GM12878 (cell line): ENCODE measurements around the gene CAPZB. TPM values are rescaled to one million over a fixed set of nuclear protein-coding genes. Genes with fewer than 3 reads are reported as not detected.
A peak's percentile ranks its signal among the peaks of the same experiment; 100 is the strongest.

Source experiments
- ATAC-seq: fragments of 200-7000 bp; cut with Tn5 transposase; 3 replicates; pipeline ENCODE4 v1.9.1; 2020; ENCODE audit warnings: mild to moderate bottlenecking, moderate library complexity
- BruUV-seq: library from RNA; stranded (reverse); fragments of 400-500 nt; replicated peaks from 2 replicates; lab custom pipeline; 2021; lab: Mats Ljungman, UMichigan
- CTCF ChIA-PET: fragments of 300-600 bp; sonication (Branson Sonifier 250); formaldehyde crosslinking; extraction: SDS; loops from one replicate; lab custom pipeline; 2021; ENCODE audit warnings: inconsistent platforms; lab: Yijun Ruan, JAX
- POLR2A ChIA-PET: fragments of 350-600 bp; formaldehyde crosslinking; extraction: SDS; loops from one replicate; lab custom pipeline; 2021; ENCODE audit warnings: inconsistent platforms; lab: Charles Lee
- RAD21 ChIA-PET: fragments of 300-600 bp; sonication (Branson Sonifier 250); formaldehyde crosslinking; loops from one replicate; lab custom pipeline; 2023; ENCODE audit warnings: antibody characterized with exemption; ENCODE audit not compliant: unreplicated experiment; lab: Charles Lee
- SMC1A ChIA-PET: fragments of 300-600 bp; sonication (Branson Sonifier 250); formaldehyde crosslinking; loops from one replicate; lab custom pipeline; 2023; ENCODE audit not compliant: unreplicated experiment, uncharacterized antibody; lab: Charles Lee
- DNase-seq: peaks from one replicate; pipeline ENCODE4 v3.0.0-alpha.2; 2011; ENCODE audit warnings: low read depth, low spot score
- FAIRE-seq: peaks from 3 replicates; lab custom pipeline; 2011; peaks lifted over from hg19 to GRCh38; lab: Jason Lieb, UNC
- H2AFZ ChIP-seq: 2 replicates; pipeline ENCODE4 v1.6.0; 2011; ENCODE audit warnings: low read depth, low read length, control low read depth; ENCODE audit not compliant: control insufficient read depth
- H3K27ac ChIP-seq: 2 replicates; pipeline ENCODE4 v1.5.1; 2011; ENCODE audit warnings: control low read depth; ENCODE audit not compliant: control insufficient read depth, insufficient read depth
- H3K27me3 ChIP-seq, 2 experiments: replicated peaks in 1 of 2; 2 replicates each; pipeline versions ENCODE4 v1.6.0 to v1.6.1; 2011; ENCODE audit warnings: low read length in 1 of 2; ENCODE audit not compliant: control insufficient read depth in 2 of 2, insufficient read depth in 2 of 2
- H3K36me3 ChIP-seq, 2 experiments: 2 replicates each; pipeline ENCODE4 v1.5.1; 2011; ENCODE audit warnings: low read length in 1 of 2; ENCODE audit not compliant: control insufficient read depth in 2 of 2, insufficient read depth in 2 of 2
- H3K4me1 ChIP-seq: 2 replicates; pipeline ENCODE4 v1.6.1; 2011; ENCODE audit warnings: mild to moderate bottlenecking, low read length, moderate library complexity, mixed read lengths; ENCODE audit not compliant: control insufficient read depth, insufficient read depth
- H3K4me2 ChIP-seq: 2 replicates; pipeline ENCODE4 v1.6.0; 2011; ENCODE audit warnings: control low read depth; ENCODE audit not compliant: control insufficient read depth, insufficient read depth
- H3K4me3 ChIP-seq: fragments of 200-600 bp; sonication (generic); 2 replicates; pipeline ENCODE4 v1.5.1; 2016
- H3K79me2 ChIP-seq: 2 replicates; pipeline ENCODE4 v1.6.0; 2011; ENCODE audit warnings: low read length; ENCODE audit not compliant: control insufficient read depth, insufficient read depth
- H3K9ac ChIP-seq: 2 replicates; pipeline ENCODE4 v1.8.0; 2011; ENCODE audit warnings: low read length, control low read depth, mixed read lengths; ENCODE audit not compliant: control insufficient read depth, insufficient read depth
- H3K9me3 ChIP-seq: replicated peaks from 3 replicates; pipeline ENCODE4 v1.5.1; 2011; ENCODE audit warnings: mild to moderate bottlenecking, low read length; ENCODE audit not compliant: control insufficient read depth, insufficient read depth
- H4K20me1 ChIP-seq: 2 replicates; pipeline ENCODE4 v1.6.0; 2011; ENCODE audit not compliant: control insufficient read depth, insufficient read depth
- MEF2A ChIP-seq: IDR thresholded peaks from 2 replicates; pipeline ENCODE4 v1.6.1; 2011; ENCODE audit warnings: low read depth, mild to moderate bottlenecking, low read length, moderate library complexity; ENCODE audit not compliant: insufficient read depth
- MYC ChIP-seq: IDR thresholded peaks from 2 replicates; pipeline ENCODE4 v1.6.1; 2011; ENCODE audit warnings: mild to moderate bottlenecking, low read length, moderate library complexity, inconsistent platforms; ENCODE audit not compliant: insufficient read depth, insufficient replicate concordance, insufficient read length, severe bottlenecking
- NFIC ChIP-seq: IDR thresholded peaks from 2 replicates; pipeline ENCODE4 v1.6.1; 2012; ENCODE audit warnings: low read depth, mild to moderate bottlenecking, inconsistent platforms, low read length, moderate library complexity
- POLR2AphosphoS2 ChIP-seq: IDR thresholded peaks from 2 replicates; pipeline ENCODE4 v1.6.1; 2011; ENCODE audit warnings: low read depth, mild to moderate bottlenecking, low read length, improper control_type of control experiment, moderate library complexity
- REST ChIP-seq: IDR thresholded peaks from 2 replicates; pipeline ENCODE4 v1.6.1; 2012; ENCODE audit warnings: mild to moderate bottlenecking, low read depth, low read length
- WGBS: methylation state at CpG from one replicate; pipeline ENCODE4 v1.1.6; 2016; ENCODE audit warnings: low lambda C conversion rate; ENCODE audit not compliant: insufficient replicate concordance, insufficient coverage; ENCODE audit errors: missing lambda C conversion rate; 5-methylcytosine and 5-hydroxymethylcytosine counted together
- in situ Hi-C: fragments of 300-500 bp; cut with MboI; formaldehyde crosslinking; loops from 9 replicates; pipeline ENCODE4 v1.14.3; 2018; ENCODE audit warnings: mixed read lengths
- intact Hi-C: fragments of 100-400 bp; cut with micrococcal nuclease; formaldehyde crosslinking; loops from one replicate; pipeline ENCODE4 v1.14.2; 2022; ENCODE audit not compliant: unreplicated experiment
- polyA plus RNA-seq, 11 experiments: library from polyadenylated mRNA; depleted of rRNA in 4 of 11; unstranded in 6 of 11; stranded (reverse) in 5 of 11; fragments of >200 nt; fragmentation: Nextera tagmentation in 4 of 11; fragmentation: Illumina TruSeq in 1 of 11; extraction: Ambion mirVana in 4 of 11; extraction: Trizol in 1 of 11; gene quantifications; 1 replicate in 1 of 11; 2 replicates in 10 of 11; pipeline versions ENCODE4 v1.2.1 to v1.2.3, GENCODE V29; 2011 to 2016; ENCODE audit warnings: inconsistent platforms in 2 of 11, missing spikeins in 2 of 11, low read depth in 1 of 11
- total RNA-seq, 4 experiments: library from RNA; depleted of rRNA in 3 of 4; stranded (reverse); fragments of >200 nt in 3 of 4; fragmentation: Illumina TruSeq in 1 of 4; extraction: Trizol in 1 of 4; gene quantifications; 2 replicates each; pipeline versions ENCODE4 v1.2.1 to v1.2.3, GENCODE V29; 2013 to 2021

The CAPZB gene
- total and polyA plus RNA-seq, 10 of the 15 experiments (the other 5 are each of a cell fraction or from before 2014, with no cell fraction given): 104 to 454 (median 213) TPM

- H3K27me3 ChIP-seq: no peaks in the 10 kb centered on the region
- no peaks in the 10 kb centered on the region for H3K79me2 ChIP-seq
- FAIRE-seq (no peak), DNase-seq (no peak), ATAC-seq (no peak)
- intact Hi-C loops: no loop called here
- H3K4me1 ChIP-seq: no peaks in the 10 kb centered on the region
- H3K4me2 ChIP-seq: no peak overlapping the region
- no peak overlapping the region for H3K4me3 ChIP-seq
- ChIA-PET POLR2A (no interaction called here), SMC1A (no interaction called here), CTCF (interaction anchor here (0.7 to 2.7 kb wide), 2 partner anchors 12 to 35 kb away, joined by 3 to 9 read pairs; no protein-coding TSS in a partner anchor), RAD21 (no interaction called here)
- TF ChIP-seq POLR2AphosphoS2 (peak; percentile 49; the same call in 1 of the 2 replicates), MYC (no peak), NFIC (no peak), REST (no peak), MEF2A (no peak)
- 75% methylated on average over 14 of the region's 14 CpGs for WGBS
- no peaks in the 10 kb centered on the region for H3K9me3 ChIP-seq
- peaks cover 0 to 9% of the 10 kb centered on the region in 2 experiments; a peak in 2 of 4 replicates for H3K36me3 ChIP-seq
- H3K27ac ChIP-seq: no peak overlapping the region
- no peak overlapping the region for H2AFZ ChIP-seq
- in situ Hi-C loops: no loop called here
- no TSS peak for BruUV-seq
- H3K9ac ChIP-seq: no peak overlapping the region
- no peaks in the 10 kb centered on the region for H4K20me1 ChIP-seq
These were observed 154.7 kb downstream of the CAPZB start for GRCh38 chr1:19330449-19331135.
